HG03354 (cell line): ENCODE data around the gene RCHY1.

ENCODE experiments used
- ATAC-seq: cut with Tn5 transposase; IDR thresholded peaks from one replicate; pipeline ENCODE4 v1.9.1; 2021; ENCODE audit warnings: mild to moderate bottlenecking; ENCODE audit not compliant: unreplicated experiment, poor library complexity, severe bottlenecking

RCHY1 gene

DNA sequence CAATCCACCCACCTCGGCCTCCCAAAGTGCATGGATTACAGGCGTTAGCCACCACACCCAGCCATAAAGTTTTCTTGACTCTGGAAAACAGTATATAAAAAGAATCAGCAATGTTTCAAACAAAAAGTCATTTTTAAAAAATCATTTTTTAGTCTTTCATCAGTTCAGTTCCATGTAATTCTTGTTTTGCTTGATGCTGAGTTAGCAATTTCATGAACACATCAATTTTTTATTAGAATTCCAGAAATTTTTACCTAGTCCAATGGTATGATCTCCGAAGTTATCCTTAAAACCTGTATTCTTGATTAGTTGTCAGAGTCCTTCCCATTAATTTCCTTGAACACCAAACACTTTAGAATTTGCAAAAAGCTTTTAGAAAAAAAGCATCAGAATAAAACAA, 56.8 kb downstream of the RCHY1 start:
- ATAC-seq, result no peak

GRCh38 chr4:75434105-75434504, 80.1 kb downstream of the RCHY1 start:
- ATAC-seq, result no peak

DNA sequence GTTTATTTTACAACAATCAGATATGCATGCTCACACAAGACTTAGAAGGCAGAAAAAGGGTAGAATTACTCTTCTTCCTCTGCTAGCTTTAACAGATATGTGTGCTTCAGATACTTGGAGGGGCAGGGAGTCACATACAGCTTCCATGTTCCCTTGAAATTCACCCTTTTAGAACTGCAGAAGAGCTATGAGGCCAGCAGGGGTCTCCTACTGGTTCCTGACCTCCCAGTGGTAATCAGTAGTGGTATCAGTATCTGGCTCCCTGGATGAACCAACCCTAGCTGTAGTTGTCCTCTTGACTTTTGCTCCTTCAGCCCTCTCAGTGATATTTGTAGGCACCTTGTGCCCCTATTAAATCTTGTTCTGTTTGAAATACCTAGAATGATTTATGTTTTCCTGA, 81.5 kb downstream of the RCHY1 start:
- ATAC-seq, result no peak

- ATAC-seq, result no peak
Measured at GRCh38 chr4:75429208-75429607, 85.0 kb downstream of the RCHY1 start.
